Progenitor cell of endocrine pancreas (in vitro differentiated cells): ENCODE measurements around the gene UNC13C. TPM values are rescaled to one million over a fixed set of nuclear protein-coding genes. Genes with fewer than 3 reads are reported as not detected.

ENCODE experiments used
- DNase-seq: peaks from one replicate; pipeline ENCODE4 v3.0.0; 2021; ENCODE audit warnings: low spot score; ENCODE audit not compliant: unreplicated experiment
- H3K27ac Mint-ChIP-seq: 2 replicates; pipeline ENCODE4 v1.8.0; 2021; ENCODE audit warnings: mild to moderate bottlenecking, moderate library complexity, mixed read lengths
- H3K27me3 Mint-ChIP-seq: 2 replicates; pipeline ENCODE4 v1.8.0; 2021; ENCODE audit warnings: mixed read lengths
- H3K36me3 Mint-ChIP-seq: 2 replicates; pipeline ENCODE4 v1.8.0; 2022; ENCODE audit warnings: mixed read lengths; ENCODE audit not compliant: insufficient read depth
- H3K4me1 Mint-ChIP-seq: 2 replicates; pipeline ENCODE4 v1.8.0; 2021; ENCODE audit warnings: low read depth, mixed read lengths
- H3K4me3 Mint-ChIP-seq: 2 replicates; pipeline ENCODE4 v1.8.0; 2021; ENCODE audit warnings: low read depth, mild to moderate bottlenecking, moderate library complexity, mixed read lengths
- H3K9me3 Mint-ChIP-seq: 2 replicates; pipeline ENCODE4 v1.8.0; 2021; ENCODE audit warnings: low read depth, mixed read lengths
- total RNA-seq: library from RNA; stranded (reverse); gene quantifications from 2 replicates; pipeline ENCODE4 v1.2.1, GENCODE V29; 2021
- TF ChIP-seq, protein P1 (sequence below): fragments of 200-600 bp; sonication (generic); IDR thresholded peaks from one replicate; pipeline ENCODE4 v1.5.0; 2021; ENCODE audit warnings: antibody characterized with exemption, mild to moderate bottlenecking; ENCODE audit not compliant: unreplicated experiment

Gene UNC13C
- total RNA-seq, 1 donor from 2014 or later: 7.3 TPM

DNA sequence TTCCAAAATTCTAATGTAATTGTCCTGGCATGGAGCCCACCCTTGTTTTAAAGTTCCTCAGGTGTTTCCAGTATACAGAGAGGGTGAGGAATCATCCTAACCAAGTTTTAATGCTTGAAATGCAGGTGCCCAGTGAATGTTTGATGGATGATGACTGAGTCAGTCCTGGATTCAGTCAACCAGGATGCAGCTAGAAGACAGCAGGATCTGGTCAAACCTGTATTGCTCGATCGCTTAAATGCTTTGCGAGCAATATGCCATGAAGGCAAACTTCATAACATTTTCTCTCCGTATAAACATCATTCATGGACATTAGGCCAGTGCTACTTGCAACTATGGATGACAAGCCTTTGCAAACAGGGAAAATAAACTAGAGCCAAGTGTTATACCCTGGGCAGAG, 627.3 kb downstream of the UNC13C start:
- Mint-ChIP-seq H3K4me3 (no peak overlapping the region), H3K36me3 (no peaks in the 10 kb centered on the region), H3K27ac (no peak overlapping the region), H3K4me1 (peaks cover 7% of the 10 kb centered on the region), H3K27me3 (no peaks in the 10 kb centered on the region), H3K9me3 (no peaks in the 10 kb centered on the region)
- no peak for DNase-seq
- TF ChIP-seq, protein P1, sequence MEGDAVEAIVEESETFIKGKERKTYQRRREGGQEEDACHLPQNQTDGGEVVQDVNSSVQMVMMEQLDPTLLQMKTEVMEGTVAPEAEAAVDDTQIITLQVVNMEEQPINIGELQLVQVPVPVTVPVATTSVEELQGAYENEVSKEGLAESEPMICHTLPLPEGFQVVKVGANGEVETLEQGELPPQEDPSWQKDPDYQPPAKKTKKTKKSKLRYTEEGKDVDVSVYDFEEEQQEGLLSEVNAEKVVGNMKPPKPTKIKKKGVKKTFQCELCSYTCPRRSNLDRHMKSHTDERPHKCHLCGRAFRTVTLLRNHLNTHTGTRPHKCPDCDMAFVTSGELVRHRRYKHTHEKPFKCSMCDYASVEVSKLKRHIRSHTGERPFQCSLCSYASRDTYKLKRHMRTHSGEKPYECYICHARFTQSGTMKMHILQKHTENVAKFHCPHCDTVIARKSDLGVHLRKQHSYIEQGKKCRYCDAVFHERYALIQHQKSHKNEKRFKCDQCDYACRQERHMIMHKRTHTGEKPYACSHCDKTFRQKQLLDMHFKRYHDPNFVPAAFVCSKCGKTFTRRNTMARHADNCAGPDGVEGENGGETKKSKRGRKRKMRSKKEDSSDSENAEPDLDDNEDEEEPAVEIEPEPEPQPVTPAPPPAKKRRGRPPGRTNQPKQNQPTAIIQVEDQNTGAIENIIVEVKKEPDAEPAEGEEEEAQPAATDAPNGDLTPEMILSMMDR: no peak

DNA sequence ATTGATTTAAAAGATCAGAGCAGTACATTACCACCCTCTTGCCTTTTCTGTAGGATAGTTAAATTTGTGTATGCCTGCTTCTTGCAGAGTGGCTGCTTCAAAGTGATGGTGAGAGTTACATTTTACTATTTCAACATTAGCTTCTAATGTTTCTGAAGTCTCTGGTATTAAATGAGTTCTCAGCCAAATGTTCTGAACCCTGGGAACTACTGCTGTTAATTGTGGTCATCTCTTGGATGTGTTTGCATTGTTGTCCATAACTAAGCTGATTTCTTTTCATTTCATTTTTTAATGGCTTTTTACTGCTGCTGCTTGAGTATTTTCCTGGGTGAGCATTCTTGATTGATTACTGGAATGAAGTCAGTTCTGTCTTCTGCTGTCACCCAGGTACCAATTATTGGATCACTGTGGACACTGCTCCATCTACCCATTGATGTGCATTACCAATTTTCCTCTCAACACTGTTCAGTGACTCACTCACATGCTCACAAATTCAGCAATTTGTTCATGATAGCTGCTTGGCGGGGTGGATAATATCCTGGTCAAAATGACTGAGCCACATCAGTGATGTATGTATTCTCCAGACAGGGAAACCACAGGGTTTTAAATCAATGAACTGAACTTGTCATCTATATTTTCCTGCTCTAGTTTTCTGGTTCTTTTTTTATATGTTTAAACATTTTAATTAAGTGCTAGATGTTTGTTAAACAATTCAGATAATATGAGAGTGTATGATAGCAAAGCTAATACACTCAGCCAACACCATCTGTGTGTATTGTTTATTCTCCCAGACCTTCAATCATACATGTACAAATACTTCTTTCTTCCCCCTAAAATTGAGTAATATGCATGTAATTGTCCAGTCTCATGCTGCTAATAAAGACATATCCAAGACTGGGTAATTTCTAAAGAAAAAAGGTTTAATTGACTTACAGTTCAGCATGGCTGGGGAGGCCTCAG, 630.9 kb downstream of the UNC13C start:
- DNase-seq: no peak
- H3K9me3 Mint-ChIP-seq: no peaks in the 10 kb centered on the region
- H3K27ac Mint-ChIP-seq: no peak overlapping the region
- H3K4me3 Mint-ChIP-seq: no peak overlapping the region
- H3K36me3 Mint-ChIP-seq: no peaks in the 10 kb centered on the region
- no peaks in the 10 kb centered on the region for H3K27me3 Mint-ChIP-seq
- TF ChIP-seq, protein P1: no peak
- H3K4me1 Mint-ChIP-seq: peaks cover 9% of the 10 kb centered on the region

- no peaks in the 10 kb centered on the region for H3K27me3 Mint-ChIP-seq
- H3K4me3 Mint-ChIP-seq: no peak overlapping the region
- no peaks in the 10 kb centered on the region for H3K36me3 Mint-ChIP-seq
- peaks cover 17% of the 10 kb centered on the region for H3K4me1 Mint-ChIP-seq
- no peaks in the 10 kb centered on the region for H3K9me3 Mint-ChIP-seq
- TF ChIP-seq, protein P1: no peak
- no peak for DNase-seq
- H3K27ac Mint-ChIP-seq: no peak overlapping the region
Measured at GRCh38 chr15:54618120-54618519, 639.9 kb downstream of the UNC13C start.

DNA sequence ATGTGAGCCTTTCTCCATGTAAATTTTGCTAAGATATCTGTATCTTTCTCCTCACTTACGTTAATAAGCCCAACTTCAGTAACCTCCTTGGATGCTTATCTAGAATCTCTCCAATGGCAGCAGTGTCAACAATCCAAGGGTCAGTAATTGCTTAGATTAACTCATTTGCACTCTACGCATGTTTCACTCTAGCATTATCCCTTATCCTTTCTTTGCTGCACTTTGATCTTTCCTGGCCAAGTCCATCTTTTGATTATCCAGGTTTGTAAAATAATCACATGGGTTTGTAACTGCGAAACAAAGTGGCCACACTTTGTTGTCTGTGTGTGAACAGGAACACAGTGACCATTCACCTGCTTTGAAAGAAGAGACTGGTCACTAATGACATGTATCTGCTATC, 640.9 kb downstream of the UNC13C start:
- no peaks in the 10 kb centered on the region for H3K27me3 Mint-ChIP-seq

GRCh38 chr15:54620916-54621315, 642.7 kb downstream of the UNC13C start:
- no peak overlapping the region for H3K4me3 Mint-ChIP-seq
- TF ChIP-seq, protein P1: no peak
- peaks cover 16% of the 10 kb centered on the region for H3K4me1 Mint-ChIP-seq
- H3K27me3 Mint-ChIP-seq: no peaks in the 10 kb centered on the region
- H3K9me3 Mint-ChIP-seq: no peaks in the 10 kb centered on the region
- H3K27ac Mint-ChIP-seq: no peak overlapping the region
- no peaks in the 10 kb centered on the region for H3K36me3 Mint-ChIP-seq
- DNase-seq: no peak

More for the DNA sequence above, 640.9 kb downstream of the UNC13C start:
- Mint-ChIP-seq H3K27ac (no peak overlapping the region), H3K4me3 (no peak overlapping the region), H3K9me3 (no peaks in the 10 kb centered on the region), H3K36me3 (no peaks in the 10 kb centered on the region), H3K4me1 (peaks cover 16% of the 10 kb centered on the region)
- DNase-seq: no peak
- TF ChIP-seq, protein P1: no peak
